Duodenal mucosa (tissue), 2 donors: ENCODE results near the gene CCL22.

Experiments
- H3K27ac ChIP-seq: one replicate; pipeline ENCODE4 v1.7.0; 2013; ENCODE audit warnings: low read depth, low read length
- H3K27me3 ChIP-seq, 2 donors: one replicate each; pipeline ENCODE4 v1.7.0; 2013; ENCODE audit warnings: low read length in 2 of 2, control low read depth in 1 of 2; ENCODE audit not compliant: insufficient read depth in 2 of 2, control insufficient read depth in 1 of 2
- H3K36me3 ChIP-seq, 2 donors: one replicate each; pipeline ENCODE4 v1.7.0; 2013; ENCODE audit warnings: low read length in 2 of 2, control low read depth in 1 of 2; ENCODE audit not compliant: insufficient read depth in 2 of 2, control insufficient read depth in 1 of 2
- H3K4me1 ChIP-seq, 2 donors: one replicate each; pipeline ENCODE4 v1.7.0; 2013; ENCODE audit warnings: low read length in 2 of 2, control low read depth in 1 of 2; ENCODE audit not compliant: insufficient read depth in 2 of 2, control insufficient read depth in 1 of 2
- H3K4me3 ChIP-seq, 2 donors: one replicate each; pipeline ENCODE4 v1.7.0; 2013; ENCODE audit warnings: low read length in 2 of 2, low read depth in 1 of 2
- H3K9ac ChIP-seq, 2 donors: one replicate each; pipeline ENCODE4 v1.7.0; 2013; ENCODE audit warnings: low read length in 2 of 2, low read depth in 1 of 2
- H3K9me3 ChIP-seq, 2 donors: one replicate each; pipeline ENCODE4 v1.7.0; 2013; ENCODE audit warnings: low read length in 2 of 2, control low read depth in 1 of 2; ENCODE audit not compliant: control insufficient read depth in 1 of 2

Gene CCL22

GRCh38 chr16:57407521-57408353 is 49.2 kb downstream of the CCL22 start:
- no peaks in the 10 kb centered on the region for H3K4me1 ChIP-seq
- no peaks in the 10 kb centered on the region for H3K27me3 ChIP-seq
- H3K36me3 ChIP-seq, result no peaks in the 10 kb centered on the region
- no peak overlapping the region for H3K4me3 ChIP-seq
- H3K27ac ChIP-seq, result no peak overlapping the region
- H3K9ac ChIP-seq, result no peak overlapping the region
- H3K9me3 ChIP-seq, result no peaks in the 10 kb centered on the region

GRCh38 chr16:57409065-57409464 is 50.5 kb downstream of the CCL22 start:
- H3K27ac ChIP-seq, result no peak overlapping the region
- no peak overlapping the region for H3K4me3 ChIP-seq
- H3K27me3 ChIP-seq, result no peaks in the 10 kb centered on the region
- no peaks in the 10 kb centered on the region for H3K4me1 ChIP-seq
- H3K36me3 ChIP-seq, result no peaks in the 10 kb centered on the region
- H3K9me3 ChIP-seq, result no peaks in the 10 kb centered on the region
- H3K9ac ChIP-seq, result no peak overlapping the region

DNA sequence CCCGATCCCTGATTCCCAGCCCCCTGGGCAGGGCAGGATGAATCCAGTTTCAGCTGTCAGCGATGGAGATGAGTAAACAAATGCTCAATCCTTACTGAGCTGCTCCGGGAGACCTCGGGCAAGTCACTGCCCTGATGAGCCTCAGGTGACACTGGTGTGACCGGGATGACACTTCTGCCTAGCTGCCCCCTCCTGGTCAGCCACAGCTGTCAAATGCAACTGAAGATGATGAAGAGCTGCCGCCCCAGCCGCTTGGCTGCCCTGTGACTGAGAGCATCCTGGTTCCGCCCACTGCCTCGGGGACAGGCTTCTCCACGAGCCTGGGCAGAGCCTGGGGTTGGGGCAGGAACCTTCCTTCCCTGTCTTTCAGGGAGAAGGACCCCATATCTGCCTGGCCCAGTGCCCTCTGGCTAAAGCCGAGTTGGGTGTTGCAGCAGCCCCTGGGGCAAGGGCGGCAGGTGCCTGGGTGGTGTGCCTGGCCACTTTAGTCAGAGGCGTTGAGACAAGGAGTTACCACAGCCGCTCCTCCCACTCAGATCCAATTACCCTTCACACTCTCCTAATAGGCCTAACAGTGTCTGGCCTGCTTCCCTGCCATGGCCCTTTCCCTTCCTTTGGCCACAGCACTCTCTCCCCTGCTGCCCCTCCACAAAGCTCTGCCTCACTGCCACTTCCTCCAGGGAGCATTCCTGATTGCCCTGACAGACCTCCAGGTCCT is 51.4 kb downstream of the CCL22 start:
- Histone ChIP-seq H3K27me3 (no peaks in the 10 kb centered on the region), H3K36me3 (no peaks in the 10 kb centered on the region), H3K9me3 (no peaks in the 10 kb centered on the region), H3K4me3 (no peak overlapping the region), H3K27ac (no peak overlapping the region), H3K4me1 (no peaks in the 10 kb centered on the region), H3K9ac (no peak overlapping the region)

- no peak overlapping the region for H3K4me3 ChIP-seq
- no peaks in the 10 kb centered on the region for H3K36me3 ChIP-seq
- no peaks in the 10 kb centered on the region for H3K9me3 ChIP-seq
- peaks cover 0 to 2% of the 10 kb centered on the region in 2 donors for H3K4me1 ChIP-seq
- no peaks in the 10 kb centered on the region for H3K27me3 ChIP-seq
- no peak overlapping the region for H3K27ac ChIP-seq
- H3K9ac ChIP-seq, result no peak overlapping the region
Observed at GRCh38 chr16:57411362-57411976, 52.9 kb downstream of the CCL22 start.

GRCh38 chr16:57412584-57412983 is 54.0 kb downstream of the CCL22 start:
- no peak overlapping the region for H3K27ac ChIP-seq

DNA sequence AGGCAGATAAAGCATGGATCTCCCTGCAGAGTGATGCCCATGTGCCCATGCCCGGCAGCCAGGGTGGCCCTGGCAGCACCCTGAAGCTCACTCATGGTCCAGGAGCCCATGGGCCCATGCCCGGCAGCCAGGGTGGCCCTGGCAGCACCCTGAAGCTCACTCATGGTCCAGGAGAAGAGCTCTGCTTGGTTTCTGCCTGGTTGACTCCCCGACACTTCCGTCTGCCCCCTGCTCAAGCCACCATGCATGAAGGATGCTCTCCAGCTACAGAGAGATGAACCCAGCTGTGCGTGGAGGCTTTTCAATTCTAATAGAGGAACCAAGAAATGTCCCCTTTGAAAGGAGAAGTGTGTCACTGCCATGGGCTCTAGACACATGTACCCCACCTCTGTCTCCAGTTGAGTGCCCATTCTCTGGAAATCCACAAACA is 54.7 kb downstream of the CCL22 start:
- H3K27ac ChIP-seq, result no peak overlapping the region
- H3K36me3 ChIP-seq, result no peaks in the 10 kb centered on the region
- H3K27me3 ChIP-seq, result no peaks in the 10 kb centered on the region
- no peak overlapping the region for H3K9ac ChIP-seq
- no peaks in the 10 kb centered on the region for H3K9me3 ChIP-seq
- peaks cover 9 to 15% of the 10 kb centered on the region in 2 donors for H3K4me1 ChIP-seq
- no peak overlapping the region for H3K4me3 ChIP-seq

More at GRCh38 chr16:57412584-57412983, 54.0 kb downstream of the CCL22 start:
- H3K4me3 ChIP-seq, result no peak overlapping the region
- H3K4me1 ChIP-seq, result peaks cover 9 to 11% of the 10 kb centered on the region in 2 donors
- H3K27me3 ChIP-seq, result no peaks in the 10 kb centered on the region
- no peak overlapping the region for H3K9ac ChIP-seq
- H3K9me3 ChIP-seq, result no peaks in the 10 kb centered on the region
- no peaks in the 10 kb centered on the region for H3K36me3 ChIP-seq

DNA sequence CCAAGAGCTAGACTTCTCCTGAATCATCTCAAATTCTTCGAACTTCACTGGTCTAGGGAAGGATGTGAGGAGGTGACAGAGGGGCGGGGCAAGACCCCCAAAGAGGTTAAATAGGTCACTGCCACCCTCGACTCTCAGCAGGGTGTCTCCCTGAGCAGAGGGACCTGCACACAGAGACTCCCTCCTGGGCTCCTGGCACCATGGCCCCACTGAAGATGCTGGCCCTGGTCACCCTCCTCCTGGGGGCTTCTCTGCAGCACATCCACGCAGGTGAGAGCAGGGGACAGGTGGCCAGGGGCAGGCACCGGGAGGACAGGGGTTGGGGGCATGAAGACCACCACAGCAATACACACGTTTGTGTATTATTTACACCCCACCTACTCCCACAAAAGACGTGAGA is 55.1 kb downstream of the CCL22 start:
- Histone ChIP-seq H3K27me3 (no peaks in the 10 kb centered on the region), H3K36me3 (no peaks in the 10 kb centered on the region), H3K4me1 (peaks cover 12 to 19% of the 10 kb centered on the region in 2 donors), H3K27ac (no peak overlapping the region), H3K4me3 (no peak overlapping the region), H3K9ac (no peak overlapping the region), H3K9me3 (no peaks in the 10 kb centered on the region)
